HepG2 (cell line): Measurements from ENCODE around the gene ZNF740. TPM values are rescaled to one million over a fixed set of nuclear protein-coding genes. Genes with fewer than 3 reads are reported as not detected.

Experiments
- GLI4 ChIP-seq: sonication (generic); formaldehyde crosslinking; IDR thresholded peaks from 2 replicates; pipeline ENCODE4 v1.5.1; 2020; ENCODE audit warnings: missing genetic modification reagents, mild to moderate bottlenecking, moderate library complexity, borderline replicate concordance
- GTF3A ChIP-seq: sonication (generic); formaldehyde crosslinking; conservative IDR thresholded peaks from 2 replicates; pipeline ENCODE4 v1.4.0; 2020; ENCODE audit warnings: mild to moderate bottlenecking, missing genetic modification reagents
- HOXA7 ChIP-seq: sonication (generic); formaldehyde crosslinking; IDR thresholded peaks from 2 replicates; pipeline ENCODE4 v1.8.1; 2022; ENCODE audit warnings: mild to moderate bottlenecking, missing genetic modification reagents, moderate library complexity
- IKZF5 ChIP-seq: IDR thresholded peaks from 2 replicates; pipeline ENCODE4 v1.6.1; 2018; ENCODE audit warnings: missing genetic modification reagents, mild to moderate bottlenecking, missing compliant biosample characterization
- MEIS2 ChIP-seq: sonication (generic); formaldehyde crosslinking; IDR thresholded peaks from 2 replicates; pipeline ENCODE4 v1.9.0; 2021; ENCODE audit warnings: mild to moderate bottlenecking, missing genetic modification reagents
- NCOR1 ChIP-seq: fragments of 200-600 bp; sonication (generic); IDR thresholded peaks from 2 replicates; pipeline ENCODE4 v1.7.0; 2017; ENCODE audit warnings: antibody characterized with exemption, low read length, borderline replicate concordance
- RARG ChIP-seq: sonication (generic); formaldehyde crosslinking; IDR thresholded peaks from 2 replicates; pipeline ENCODE4 v1.4.0; 2020; ENCODE audit warnings: low read depth, mild to moderate bottlenecking, missing genetic modification reagents
- ZBTB40 ChIP-seq, 2 experiments: fragments of 450-650 bp in 1 of 2; sonication (generic) in 1 of 2; formaldehyde crosslinking in 1 of 2; IDR thresholded peaks; 2 replicates each; pipeline versions ENCODE4 v1.6.1 to v1.8.0; 2016 to 2022; ENCODE audit warnings: antibody characterized with exemption in 1 of 2, mild to moderate bottlenecking in 1 of 2, missing genetic modification reagents in 1 of 2
- ZFYVE20 ChIP-seq: sonication (generic); formaldehyde crosslinking; IDR thresholded peaks from 2 replicates; pipeline ENCODE4 v1.8.0; 2023; ENCODE audit warnings: low read depth, mild to moderate bottlenecking, moderate library complexity, missing genetic modification reagents, borderline replicate concordance
- ZMAT3 ChIP-seq: sonication (generic); formaldehyde crosslinking; conservative IDR thresholded peaks from 2 replicates; pipeline ENCODE4 v1.7.0; 2021; ENCODE audit warnings: missing genetic modification reagents
- ZNF224 ChIP-seq: sonication (generic); formaldehyde crosslinking; IDR thresholded peaks from 2 replicates; pipeline ENCODE4 v1.5.0; 2020; ENCODE audit warnings: mild to moderate bottlenecking, missing genetic modification reagents
- ZNF431 ChIP-seq: sonication (generic); formaldehyde crosslinking; IDR thresholded peaks from 2 replicates; pipeline ENCODE4 v1.9.0; 2022; ENCODE audit warnings: missing genetic modification reagents, low read depth, mild to moderate bottlenecking, borderline replicate concordance
- ZNF816 ChIP-seq: sonication (generic); formaldehyde crosslinking; IDR thresholded peaks from 2 replicates; pipeline ENCODE4 v1.8.0; 2022; ENCODE audit warnings: missing genetic modification reagents, mild to moderate bottlenecking, borderline replicate concordance
- ZSCAN9 ChIP-seq: IDR thresholded peaks from 2 replicates; pipeline ENCODE4 v1.6.1; 2016; ENCODE audit warnings: borderline replicate concordance
- polyA plus RNA-seq, 8 experiments: library from polyadenylated mRNA; depleted of rRNA in 3 of 8; stranded (reverse) in 7 of 8; unstranded in 1 of 8; fragments of >200 nt; fragmentation: Illumina TruSeq in 4 of 8; extraction: Trizol in 4 of 8; gene quantifications; 2 replicates each; pipeline versions ENCODE4 v1.2.1 to v1.2.3, GENCODE V29; 2011 to 2016; ENCODE audit warnings: low read depth in 4 of 8, missing spikeins in 1 of 8, mixed read lengths in 1 of 8; ENCODE audit not compliant: insufficient read depth in 1 of 8
- total RNA-seq, 5 experiments: library from RNA; depleted of rRNA; stranded (reverse); fragments of >200 nt; fragmentation: Illumina TruSeq; extraction: Trizol; gene quantifications; 2 replicates each; pipeline ENCODE4 v1.2.3, GENCODE V29; 2016; ENCODE audit warnings: low read depth in 1 of 5
- TF ChIP-seq, protein P1 (sequence below): sonication (generic); formaldehyde crosslinking; IDR thresholded peaks from 2 replicates; pipeline ENCODE4 v1.5.0; 2020; ENCODE audit warnings: missing genetic modification reagents, mild to moderate bottlenecking, borderline replicate concordance
- TF ChIP-seq, protein P2 (sequence below): sonication (generic); formaldehyde crosslinking; IDR thresholded peaks from 2 replicates; pipeline ENCODE4 v1.5.1; 2020; ENCODE audit warnings: missing genetic modification reagents, mild to moderate bottlenecking, borderline replicate concordance

ZNF740 gene
- total and polyA plus RNA-seq, 2 of the 13 experiments (the other 11 are each of a cell fraction or from before 2014, with no cell fraction given), result 16.9 to 19.0 TPM

DNA sequence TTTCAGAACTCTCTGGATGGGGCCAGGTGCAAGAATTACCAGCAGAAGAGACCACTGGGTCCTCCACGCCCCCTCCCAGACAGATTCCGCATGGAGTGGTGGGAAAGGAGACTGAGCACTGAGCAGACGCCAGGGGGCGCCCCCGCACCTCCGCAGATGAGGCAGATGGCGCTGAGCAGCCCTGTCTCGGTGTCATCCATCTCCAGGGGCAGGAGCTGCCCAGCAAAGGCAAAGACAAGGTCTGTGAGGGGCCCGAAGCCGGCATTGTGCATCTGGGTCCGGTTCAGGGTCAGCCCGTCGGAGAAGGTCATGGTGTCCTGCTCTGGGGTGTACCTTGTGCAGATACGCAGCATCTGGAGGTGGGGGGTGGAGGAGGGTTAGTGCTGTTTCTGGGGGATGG is 32.8 kb downstream of the ZNF740 start (continued):
- TF ChIP-seq ZFYVE20 (CRISPR knock-in tag), result no peak
- TF ChIP-seq ZSCAN9 (CRISPR knock-in tag), result no peak
- TF ChIP-seq, protein P1, sequence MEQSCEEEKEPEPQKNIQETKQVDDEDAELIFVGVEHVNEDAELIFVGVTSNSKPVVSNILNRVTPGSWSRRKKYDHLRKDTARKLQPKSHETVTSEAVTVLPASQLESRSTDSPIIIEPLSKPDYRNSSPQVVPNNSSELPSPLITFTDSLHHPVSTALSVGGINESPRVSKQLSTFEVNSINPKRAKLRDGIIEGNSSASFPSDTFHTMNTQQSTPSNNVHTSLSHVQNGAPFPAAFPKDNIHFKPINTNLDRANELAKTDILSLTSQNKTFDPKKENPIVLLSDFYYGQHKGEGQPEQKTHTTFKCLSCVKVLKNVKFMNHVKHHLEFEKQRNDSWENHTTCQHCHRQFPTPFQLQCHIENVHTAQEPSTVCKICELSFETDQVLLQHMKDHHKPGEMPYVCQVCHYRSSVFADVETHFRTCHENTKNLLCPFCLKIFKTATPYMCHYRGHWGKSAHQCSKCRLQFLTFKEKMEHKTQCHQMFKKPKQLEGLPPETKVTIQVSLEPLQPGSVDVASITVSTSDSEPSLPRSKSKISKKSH (CRISPR knock-in tag), result no peak
- TF ChIP-seq ZNF816 (CRISPR knock-in tag), result no peak
- no peak for TF ChIP-seq ZNF224 (CRISPR knock-in tag)
- TF ChIP-seq ZNF431 (CRISPR knock-in tag), result no peak
- TF ChIP-seq, protein P2, sequence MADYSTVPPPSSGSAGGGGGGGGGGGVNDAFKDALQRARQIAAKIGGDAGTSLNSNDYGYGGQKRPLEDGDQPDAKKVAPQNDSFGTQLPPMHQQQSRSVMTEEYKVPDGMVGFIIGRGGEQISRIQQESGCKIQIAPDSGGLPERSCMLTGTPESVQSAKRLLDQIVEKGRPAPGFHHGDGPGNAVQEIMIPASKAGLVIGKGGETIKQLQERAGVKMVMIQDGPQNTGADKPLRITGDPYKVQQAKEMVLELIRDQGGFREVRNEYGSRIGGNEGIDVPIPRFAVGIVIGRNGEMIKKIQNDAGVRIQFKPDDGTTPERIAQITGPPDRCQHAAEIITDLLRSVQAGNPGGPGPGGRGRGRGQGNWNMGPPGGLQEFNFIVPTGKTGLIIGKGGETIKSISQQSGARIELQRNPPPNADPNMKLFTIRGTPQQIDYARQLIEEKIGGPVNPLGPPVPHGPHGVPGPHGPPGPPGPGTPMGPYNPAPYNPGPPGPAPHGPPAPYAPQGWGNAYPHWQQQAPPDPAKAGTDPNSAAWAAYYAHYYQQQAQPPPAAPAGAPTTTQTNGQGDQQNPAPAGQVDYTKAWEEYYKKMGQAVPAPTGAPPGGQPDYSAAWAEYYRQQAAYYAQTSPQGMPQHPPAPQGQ, result no peak
- no peak for TF ChIP-seq NCOR1
- no peak for TF ChIP-seq IKZF5
- TF ChIP-seq MEIS2 (CRISPR knock-in tag), result no peak
- no peak for TF ChIP-seq GLI4
- no peak for TF ChIP-seq ZMAT3 (CRISPR knock-in tag)
- no peak for TF ChIP-seq ZBTB40 (IDR thresholded peaks at IDR 0.05)
- no peak for TF ChIP-seq ZBTB40 (CRISPR knock-in tag; IDR thresholded peaks at IDR 0.05)
- no peak for TF ChIP-seq HOXA7 (CRISPR knock-in tag)
- no peak for TF ChIP-seq RARG (CRISPR knock-in tag)
- TF ChIP-seq GTF3A (CRISPR knock-in tag), result no peak
